ENCODE data around the gene LHPP. TPM values are rescaled to one million over a fixed set of nuclear protein-coding genes. Genes with fewer than 3 reads are reported as not detected.

LHPP gene
- total RNA-seq, 1 donor from 2014 or later, result 15.3 TPM

GRCh38 chr10:124653811-124654651, 192.4 kb downstream of the LHPP start:
- no peaks in the 10 kb centered on the region for H3K9me3 Mint-ChIP-seq (ENCODE audit: low read depth)

GRCh38 chr10:124654686-124655085, 193.1 kb downstream of the LHPP start:
- no peaks in the 10 kb centered on the region for H3K27me3 Mint-ChIP-seq (ENCODE audit: low read depth)
- H3K4me3 Mint-ChIP-seq (ENCODE audit: unreplicated experiment), result no peak overlapping the region
- H3K27ac Mint-ChIP-seq (ENCODE audit: unreplicated experiment), result no peak overlapping the region
- peaks cover 10% of the 10 kb centered on the region for H3K4me1 Mint-ChIP-seq (ENCODE audit: low read depth)
- H3K36me3 Mint-ChIP-seq (ENCODE audit: low read depth), result no peaks in the 10 kb centered on the region
- no peak for DNase-seq (ENCODE audit: low spot score)
- no peaks in the 10 kb centered on the region for H3K9me3 Mint-ChIP-seq (ENCODE audit: low read depth)
- TF ChIP-seq CTCF (IDR thresholded peaks at IDR 0.05), result no peak

More at GRCh38 chr10:124653811-124654651, 192.4 kb downstream of the LHPP start:
- H3K36me3 Mint-ChIP-seq (ENCODE audit: low read depth), result no peaks in the 10 kb centered on the region
- H3K27ac Mint-ChIP-seq (ENCODE audit: unreplicated experiment), result no peak overlapping the region
- H3K4me3 Mint-ChIP-seq (ENCODE audit: unreplicated experiment), result no peak overlapping the region
- no peak for DNase-seq (ENCODE audit: low spot score)
- H3K4me1 Mint-ChIP-seq (ENCODE audit: low read depth), result peaks cover 12% of the 10 kb centered on the region
- no peaks in the 10 kb centered on the region for H3K27me3 Mint-ChIP-seq (ENCODE audit: low read depth)
- TF ChIP-seq CTCF (IDR thresholded peaks at IDR 0.05), result no peak

GRCh38 chr10:124655191-124656112, 193.8 kb downstream of the LHPP start:
- H3K9me3 Mint-ChIP-seq (ENCODE audit: low read depth), result no peaks in the 10 kb centered on the region
- H3K27me3 Mint-ChIP-seq (ENCODE audit: low read depth), result no peaks in the 10 kb centered on the region
- no peak for DNase-seq (ENCODE audit: low spot score)
- H3K4me3 Mint-ChIP-seq (ENCODE audit: unreplicated experiment), result no peak overlapping the region
- no peak overlapping the region for H3K27ac Mint-ChIP-seq (ENCODE audit: unreplicated experiment)
- TF ChIP-seq CTCF (IDR thresholded peaks at IDR 0.05), result no peak
- peaks cover 10% of the 10 kb centered on the region for H3K4me1 Mint-ChIP-seq (ENCODE audit: low read depth)
- H3K36me3 Mint-ChIP-seq (ENCODE audit: low read depth), result no peaks in the 10 kb centered on the region

GRCh38 chr10:124656113-124656490, 194.5 kb downstream of the LHPP start:
- Mint-ChIP-seq H3K27ac (ENCODE audit: unreplicated experiment) (no peak overlapping the region), H3K4me3 (ENCODE audit: unreplicated experiment) (no peak overlapping the region)

More at GRCh38 chr10:124656113-124656490, 194.5 kb downstream of the LHPP start:
- H3K27me3 Mint-ChIP-seq (ENCODE audit: low read depth), result no peaks in the 10 kb centered on the region
- DNase-seq (ENCODE audit: low spot score), result no peak
- no peaks in the 10 kb centered on the region for H3K9me3 Mint-ChIP-seq (ENCODE audit: low read depth)
- no peaks in the 10 kb centered on the region for H3K36me3 Mint-ChIP-seq (ENCODE audit: low read depth)
- TF ChIP-seq CTCF (IDR thresholded peaks at IDR 0.05), result no peak
- peaks cover 6% of the 10 kb centered on the region for H3K4me1 Mint-ChIP-seq (ENCODE audit: low read depth)
